ENCODE measurements around the gene INPP5A.
"Not testable (repeated sequence)": the region's sequence is repeated elsewhere in the genome, so short reads cannot be mapped to it uniquely, and the experiment has no call there.

INPP5A gene

GRCh38 chr10:132552635-132553034, 15.0 kb downstream of the INPP5A start:
- WGBS (ENCODE audit: extremely low coverage, insufficient coverage, low lambda C conversion rate), result no CpG with 5 or more reads among the region's 6 CpGs
- not testable (repeated sequence) for H3K79me2 ChIP-seq (ENCODE audit: control insufficient read depth, insufficient read depth, low read length); H3K18ac ChIP-seq (ENCODE audit: low read length); H3K27me3 ChIP-seq (ENCODE audit: insufficient read depth, low read length, poor library complexity); H2BK5ac ChIP-seq (ENCODE audit: low read length); H3K23ac ChIP-seq (ENCODE audit: low read length); H2BK15ac ChIP-seq (replicated peaks; ENCODE audit: low read depth); H3K4me1 ChIP-seq (ENCODE audit: control insufficient read depth, low read depth, low read length); H3K56ac ChIP-seq (ENCODE audit: low read length); H3K36me3 ChIP-seq (ENCODE audit: control insufficient read depth, insufficient read depth, low read length); H3K4me2 ChIP-seq (ENCODE audit: low read length); H4K5ac ChIP-seq (ENCODE audit: low read length); H3K4ac ChIP-seq (ENCODE audit: low read depth, low read length); H4K8ac ChIP-seq (ENCODE audit: low read depth, low read length); H2AK5ac ChIP-seq (ENCODE audit: low read length); DNase-seq; H3K27ac ChIP-seq (ENCODE audit: low read depth, low read length); H3K9ac ChIP-seq (ENCODE audit: low read length); H3K4me3 ChIP-seq (ENCODE audit: low read length); H2BK120ac ChIP-seq (ENCODE audit: low read depth, low read length)
- H3K79me1 ChIP-seq (ENCODE audit: low read length), result peaks cover 16% of the 10 kb centered on the region

- H3K27ac ChIP-seq (ENCODE audit: low read depth, low read length); H3K18ac ChIP-seq (ENCODE audit: low read length); H4K5ac ChIP-seq (ENCODE audit: low read length); H3K56ac ChIP-seq (ENCODE audit: low read length); H2BK5ac ChIP-seq (ENCODE audit: low read length); H3K9ac ChIP-seq (ENCODE audit: low read length); H2BK15ac ChIP-seq (replicated peaks; ENCODE audit: low read depth); H3K4me1 ChIP-seq (ENCODE audit: control insufficient read depth, low read depth, low read length); H3K4me3 ChIP-seq (ENCODE audit: low read length); H3K4ac ChIP-seq (ENCODE audit: low read depth, low read length); H3K23ac ChIP-seq (ENCODE audit: low read length); H2BK120ac ChIP-seq (ENCODE audit: low read depth, low read length); H3K4me2 ChIP-seq (ENCODE audit: low read length); DNase-seq; H2AK5ac ChIP-seq (ENCODE audit: low read length); H3K27me3 ChIP-seq (ENCODE audit: insufficient read depth, low read length, poor library complexity); H4K8ac ChIP-seq (ENCODE audit: low read depth, low read length); H3K36me3 ChIP-seq (ENCODE audit: control insufficient read depth, insufficient read depth, low read length); H3K79me2 ChIP-seq (ENCODE audit: control insufficient read depth, insufficient read depth, low read length): not testable (repeated sequence)
- peaks cover 15% of the 10 kb centered on the region for H3K79me1 ChIP-seq (ENCODE audit: low read length)
- no CpG with 5 or more reads among the region's 3 CpGs for WGBS (ENCODE audit: extremely low coverage, insufficient coverage, low lambda C conversion rate)
Observed at GRCh38 chr10:132553568-132553967, 16.0 kb downstream of the INPP5A start.

GRCh38 chr10:132554053-132554990, 16.7 kb downstream of the INPP5A start:
- H3K79me1 ChIP-seq (ENCODE audit: low read length), result peaks cover 18% of the 10 kb centered on the region
- no peak overlapping the region for H3K27ac ChIP-seq (ENCODE audit: low read depth, low read length)
- no peak overlapping the region for H2BK5ac ChIP-seq (ENCODE audit: low read length)
- H3K79me2 ChIP-seq (ENCODE audit: control insufficient read depth, insufficient read depth, low read length), result peaks cover 4% of the 10 kb centered on the region
- no peak overlapping the region for H3K18ac ChIP-seq (ENCODE audit: low read length)
- H2BK120ac ChIP-seq (ENCODE audit: low read depth, low read length), result no peak overlapping the region
- H3K23ac ChIP-seq (ENCODE audit: low read length), result no peak overlapping the region
- no CpG with 5 or more reads among the region's 19 CpGs for WGBS (ENCODE audit: extremely low coverage, insufficient coverage, low lambda C conversion rate)
- H4K5ac ChIP-seq (ENCODE audit: low read length), result no peak overlapping the region
- no peak overlapping the region for H4K8ac ChIP-seq (ENCODE audit: low read depth, low read length)
- DNase-seq, result no peak
- no peaks in the 10 kb centered on the region for H3K4me1 ChIP-seq (ENCODE audit: control insufficient read depth, low read depth, low read length)
- no peak overlapping the region for H3K9ac ChIP-seq (ENCODE audit: low read length)
- H2AK5ac ChIP-seq (ENCODE audit: low read length), result no peak overlapping the region
- no peak overlapping the region for H3K56ac ChIP-seq (ENCODE audit: low read length)
- no peak overlapping the region for H3K4me3 ChIP-seq (ENCODE audit: low read length)
- H3K27me3 ChIP-seq (ENCODE audit: insufficient read depth, low read length, poor library complexity), result no peaks in the 10 kb centered on the region
- H3K4ac ChIP-seq (ENCODE audit: low read depth, low read length), result no peak overlapping the region
- no peak overlapping the region for H3K4me2 ChIP-seq (ENCODE audit: low read length)
- no peak overlapping the region for H2BK15ac ChIP-seq (replicated peaks; ENCODE audit: low read depth)
- no peaks in the 10 kb centered on the region for H3K36me3 ChIP-seq (ENCODE audit: control insufficient read depth, insufficient read depth, low read length)

- H2AK5ac ChIP-seq (ENCODE audit: low read length), result no peak overlapping the region
- H3K18ac ChIP-seq (ENCODE audit: low read length), result no peak overlapping the region
- peaks cover 22% of the 10 kb centered on the region for H3K79me1 ChIP-seq (ENCODE audit: low read length)
- H3K56ac ChIP-seq (ENCODE audit: low read length), result no peak overlapping the region
- H4K5ac ChIP-seq (ENCODE audit: low read length), result no peak overlapping the region
- H3K23ac ChIP-seq (ENCODE audit: low read length), result no peak overlapping the region
- H3K27me3 ChIP-seq (ENCODE audit: insufficient read depth, low read length, poor library complexity), result no peaks in the 10 kb centered on the region
- no CpG with 5 or more reads among the region's 18 CpGs for WGBS (ENCODE audit: extremely low coverage, insufficient coverage, low lambda C conversion rate)
- no peak overlapping the region for H3K4me2 ChIP-seq (ENCODE audit: low read length)
- peaks cover 4% of the 10 kb centered on the region for H3K79me2 ChIP-seq (ENCODE audit: control insufficient read depth, insufficient read depth, low read length)
- H4K8ac ChIP-seq (ENCODE audit: low read depth, low read length), result no peak overlapping the region
- no peak overlapping the region for H2BK5ac ChIP-seq (ENCODE audit: low read length)
- H3K9ac ChIP-seq (ENCODE audit: low read length), result no peak overlapping the region
- DNase-seq, result no peak
- no peaks in the 10 kb centered on the region for H3K4me1 ChIP-seq (ENCODE audit: control insufficient read depth, low read depth, low read length)
- no peak overlapping the region for H2BK120ac ChIP-seq (ENCODE audit: low read depth, low read length)
- no peaks in the 10 kb centered on the region for H3K36me3 ChIP-seq (ENCODE audit: control insufficient read depth, insufficient read depth, low read length)
- no peak overlapping the region for H3K27ac ChIP-seq (ENCODE audit: low read depth, low read length)
- no peak overlapping the region for H3K4ac ChIP-seq (ENCODE audit: low read depth, low read length)
- no peak overlapping the region for H3K4me3 ChIP-seq (ENCODE audit: low read length)
- no peak overlapping the region for H2BK15ac ChIP-seq (replicated peaks; ENCODE audit: low read depth)
Observed at GRCh38 chr10:132554991-132555647, 17.5 kb downstream of the INPP5A start.

- Histone ChIP-seq H2BK15ac (replicated peaks; ENCODE audit: low read depth) (no peak overlapping the region), H4K8ac (ENCODE audit: low read depth, low read length) (no peak overlapping the region), H3K4me1 (ENCODE audit: control insufficient read depth, low read depth, low read length) (no peaks in the 10 kb centered on the region), H3K79me1 (ENCODE audit: low read length) (peaks cover 19% of the 10 kb centered on the region), H3K79me2 (ENCODE audit: control insufficient read depth, insufficient read depth, low read length) (peaks cover 4% of the 10 kb centered on the region), H3K18ac (ENCODE audit: low read length) (no peak overlapping the region), H2BK5ac (ENCODE audit: low read length) (no peak overlapping the region), H3K56ac (ENCODE audit: low read length) (no peak overlapping the region), H3K4ac (ENCODE audit: low read depth, low read length) (no peak overlapping the region), H3K27ac (ENCODE audit: low read depth, low read length) (no peak overlapping the region), H3K9ac (ENCODE audit: low read length) (no peak overlapping the region), H3K23ac (ENCODE audit: low read length) (no peak overlapping the region), H3K27me3 (ENCODE audit: insufficient read depth, low read length, poor library complexity) (no peaks in the 10 kb centered on the region), H2AK5ac (ENCODE audit: low read length) (no peak overlapping the region), H2BK120ac (ENCODE audit: low read depth, low read length) (no peak overlapping the region), H3K36me3 (ENCODE audit: control insufficient read depth, insufficient read depth, low read length) (no peaks in the 10 kb centered on the region), H4K5ac (ENCODE audit: low read length) (no peak overlapping the region), H3K4me2 (ENCODE audit: low read length) (no peak overlapping the region), H3K4me3 (ENCODE audit: low read length) (no peak overlapping the region)
- no peak for DNase-seq
- WGBS (ENCODE audit: extremely low coverage, insufficient coverage, low lambda C conversion rate), result no CpG with 5 or more reads among the region's 22 CpGs
Observed at GRCh38 chr10:132555648-132556575, 18.3 kb downstream of the INPP5A start.

All from mesendoderm (in vitro differentiated cells).